Astrocyte of the cerebellum (primary cell): ENCODE data around the gene TBC1D22A.

Source experiments
- DNase-seq: peaks from one replicate; pipeline ENCODE4 v3.0.0-alpha.2; 2011; ENCODE audit warnings: low read depth
- H3K4me3 ChIP-seq: 2 replicates; pipeline ENCODE4 v1.5.1; 2011; ENCODE audit warnings: mild to moderate bottlenecking, low read depth, low read length, moderate library complexity
- in situ Hi-C: cut with HindIII; loops from 2 replicates; pipeline ENCODE4 v1.10.0; 2017; ENCODE audit warnings: low sequenced_read_pairs
- TF ChIP-seq, protein P1 (sequence below): IDR thresholded peaks from 2 replicates; pipeline ENCODE4 v1.5.1; 2012; ENCODE audit warnings: low read length, low read depth, moderate library complexity, mild to moderate bottlenecking; ENCODE audit errors: missing control alignments

Gene TBC1D22A

DNA sequence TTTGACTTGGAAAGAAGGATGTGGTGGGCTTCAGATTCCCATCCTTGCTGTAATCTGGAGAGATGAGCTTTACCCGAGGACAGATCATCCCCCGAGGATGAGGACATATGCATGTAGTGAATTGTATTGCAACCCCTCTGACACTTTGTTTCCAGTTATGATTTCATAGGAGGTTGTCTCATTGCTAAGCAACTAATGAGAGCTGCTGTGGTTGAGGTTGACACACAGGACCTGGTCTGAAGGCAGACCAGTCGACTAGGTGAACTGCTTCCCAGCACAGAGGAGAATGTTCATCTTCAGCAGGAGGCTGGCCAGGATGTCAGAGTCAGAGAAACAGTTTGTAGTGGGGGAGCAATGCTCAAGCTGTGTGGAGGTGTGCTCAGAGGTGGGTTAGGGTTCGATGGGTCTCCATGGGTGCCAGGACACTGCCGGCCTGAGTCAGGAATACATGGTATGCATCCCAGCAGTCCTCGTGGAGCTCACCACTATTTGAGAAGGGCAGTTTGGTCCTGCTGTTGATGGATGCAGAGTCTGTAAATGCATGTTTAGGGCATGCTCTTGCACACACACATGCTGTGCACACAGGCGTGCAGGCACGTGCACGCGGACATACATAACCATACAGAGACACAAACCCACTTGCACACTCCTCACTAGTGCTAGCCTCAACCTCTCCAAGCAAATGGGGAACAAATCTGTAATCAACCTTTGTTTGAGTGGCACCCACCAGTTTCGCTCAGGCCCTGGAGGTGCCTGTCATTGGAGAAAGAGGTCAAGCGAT is 153.7 kb downstream of the TBC1D22A start:
- TF ChIP-seq, protein P1, sequence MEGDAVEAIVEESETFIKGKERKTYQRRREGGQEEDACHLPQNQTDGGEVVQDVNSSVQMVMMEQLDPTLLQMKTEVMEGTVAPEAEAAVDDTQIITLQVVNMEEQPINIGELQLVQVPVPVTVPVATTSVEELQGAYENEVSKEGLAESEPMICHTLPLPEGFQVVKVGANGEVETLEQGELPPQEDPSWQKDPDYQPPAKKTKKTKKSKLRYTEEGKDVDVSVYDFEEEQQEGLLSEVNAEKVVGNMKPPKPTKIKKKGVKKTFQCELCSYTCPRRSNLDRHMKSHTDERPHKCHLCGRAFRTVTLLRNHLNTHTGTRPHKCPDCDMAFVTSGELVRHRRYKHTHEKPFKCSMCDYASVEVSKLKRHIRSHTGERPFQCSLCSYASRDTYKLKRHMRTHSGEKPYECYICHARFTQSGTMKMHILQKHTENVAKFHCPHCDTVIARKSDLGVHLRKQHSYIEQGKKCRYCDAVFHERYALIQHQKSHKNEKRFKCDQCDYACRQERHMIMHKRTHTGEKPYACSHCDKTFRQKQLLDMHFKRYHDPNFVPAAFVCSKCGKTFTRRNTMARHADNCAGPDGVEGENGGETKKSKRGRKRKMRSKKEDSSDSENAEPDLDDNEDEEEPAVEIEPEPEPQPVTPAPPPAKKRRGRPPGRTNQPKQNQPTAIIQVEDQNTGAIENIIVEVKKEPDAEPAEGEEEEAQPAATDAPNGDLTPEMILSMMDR, result no peak
- DNase-seq, result no peak
- in situ Hi-C loops, result no loop called here
- H3K4me3 ChIP-seq, result no peak overlapping the region

DNA sequence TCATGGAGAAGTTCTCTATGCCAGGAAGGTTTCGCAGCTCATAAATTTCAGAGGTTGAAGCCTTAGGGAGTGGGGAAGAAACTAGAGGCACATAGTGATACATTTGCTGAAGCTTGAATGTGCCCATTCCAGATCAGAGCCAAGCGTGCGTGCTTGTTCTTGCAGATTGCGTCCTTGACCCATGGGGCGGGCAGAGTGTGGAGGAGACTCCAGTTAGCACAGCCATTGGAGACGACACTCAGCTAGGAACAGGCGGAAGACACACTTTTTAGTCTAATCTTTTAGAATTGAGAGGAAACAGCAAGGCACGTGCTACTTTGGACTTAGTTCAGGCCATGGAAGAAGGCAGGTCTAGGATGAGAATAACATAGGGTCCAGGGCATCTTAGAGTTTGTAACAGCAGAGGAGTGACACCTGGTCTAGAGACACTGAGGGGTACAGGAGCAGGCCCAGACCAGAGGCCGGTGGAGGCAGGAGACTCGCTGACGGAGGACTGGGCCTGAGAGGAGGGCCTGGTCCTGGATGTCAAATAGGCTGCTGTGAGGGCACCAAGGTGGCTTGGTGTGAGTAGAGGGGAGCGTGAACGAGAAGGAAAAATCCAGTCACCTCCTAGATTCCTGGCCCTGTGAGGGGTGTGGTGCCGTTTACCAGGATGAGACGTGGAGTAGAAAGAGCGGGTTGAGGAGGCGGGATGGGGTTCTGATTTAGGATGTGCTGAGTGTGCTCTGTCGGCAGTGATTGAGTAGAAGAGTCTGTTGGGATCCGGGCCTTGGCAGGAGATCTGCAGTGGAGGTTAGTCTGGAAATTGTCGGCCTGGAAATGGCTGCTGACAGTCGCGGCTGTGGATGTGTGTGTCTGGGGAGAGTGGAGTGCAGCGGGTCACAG is 154.7 kb downstream of the TBC1D22A start:
- no peak overlapping the region for H3K4me3 ChIP-seq
- in situ Hi-C loops, result no loop called here
- no peak for DNase-seq
- TF ChIP-seq, protein P1, result no peak

DNA sequence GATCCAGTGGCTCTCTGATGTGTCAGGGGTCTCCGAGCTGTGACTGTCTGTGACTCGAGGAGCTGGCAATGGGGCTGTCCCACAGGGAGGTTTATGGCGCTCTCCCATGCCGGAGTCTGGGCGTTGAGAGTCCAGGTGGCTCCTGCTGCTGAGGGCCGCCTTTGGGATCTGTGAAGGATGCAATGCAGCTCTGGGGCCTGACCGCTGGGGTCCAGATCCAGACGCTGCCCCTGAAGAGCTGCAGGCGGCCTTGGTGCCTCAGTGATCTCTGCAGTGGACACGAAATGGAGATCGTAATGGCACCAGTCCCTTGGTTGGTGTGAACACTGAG is 155.3 kb downstream of the TBC1D22A start:
- in situ Hi-C loops, result no loop called here
- TF ChIP-seq, protein P1, result no peak
- no peak for DNase-seq
- no peak overlapping the region for H3K4me3 ChIP-seq

DNA sequence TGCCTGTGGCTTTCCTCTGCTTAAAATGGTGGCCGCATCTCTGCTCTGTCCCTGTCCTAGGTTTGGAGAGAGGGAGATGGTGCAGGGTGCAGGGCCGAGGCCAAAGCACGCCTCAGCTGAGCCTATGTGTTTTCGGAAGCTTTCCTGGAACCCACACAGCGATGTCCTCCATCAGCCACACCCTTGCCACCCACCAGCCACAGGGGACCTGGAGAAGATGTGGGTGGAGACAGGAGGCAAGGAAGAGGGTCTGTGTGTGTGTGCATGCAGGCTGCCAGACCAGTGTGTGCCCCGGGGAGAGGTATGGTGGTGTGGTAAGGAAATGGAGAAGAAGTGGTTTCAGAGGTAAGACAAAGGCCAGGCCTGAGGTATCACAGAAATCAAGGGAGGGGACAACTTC is 155.7 kb downstream of the TBC1D22A start:
- no peak overlapping the region for H3K4me3 ChIP-seq
- in situ Hi-C loops, result no loop called here
- TF ChIP-seq, protein P1, result no peak
- no peak for DNase-seq

DNA sequence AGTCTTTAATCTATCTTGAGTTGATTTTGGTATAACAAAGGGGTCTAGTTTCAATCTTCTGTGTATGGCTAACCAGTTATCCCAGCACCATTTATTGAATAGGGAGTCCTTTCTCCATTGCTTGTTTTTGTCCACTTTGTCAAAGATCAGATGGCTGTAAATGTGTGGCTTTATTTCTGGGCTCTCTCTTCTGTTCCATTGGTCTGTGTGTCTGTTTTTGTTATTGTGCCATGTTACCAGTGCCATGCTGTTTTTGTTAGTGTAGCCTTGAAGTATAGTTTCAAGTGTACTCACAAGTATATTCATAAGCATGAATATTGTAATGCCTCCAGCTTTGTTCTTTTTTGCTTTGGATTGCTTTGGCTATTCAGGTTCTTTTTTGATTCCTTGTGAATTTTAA is 159.6 kb downstream of the TBC1D22A start:
- TF ChIP-seq, protein P1, result no peak
- H3K4me3 ChIP-seq, result no peak overlapping the region
- in situ Hi-C loops, result no loop called here
- no peak for DNase-seq

DNA sequence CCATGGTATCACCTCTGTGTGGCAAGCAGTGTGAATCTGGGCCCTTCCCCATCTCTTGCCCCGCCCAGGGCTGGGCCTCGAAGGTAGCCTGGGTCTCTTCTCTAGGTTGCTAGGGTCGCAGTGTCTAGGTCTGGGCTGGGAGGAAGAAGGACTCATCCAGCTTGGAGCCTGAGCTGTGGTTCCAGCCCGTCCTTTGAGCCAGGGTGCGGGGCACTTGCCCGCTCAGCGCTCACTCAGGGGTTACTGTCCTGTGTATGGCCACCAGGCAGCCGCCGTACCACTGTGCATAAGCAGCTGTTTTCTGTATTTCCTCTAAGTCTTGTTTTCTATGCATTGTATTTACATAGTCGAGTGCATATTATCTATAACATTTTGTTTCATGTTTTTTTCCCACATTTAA is 160.9 kb downstream of the TBC1D22A start:
- no peak for DNase-seq
- in situ Hi-C loops, result no loop called here
- H3K4me3 ChIP-seq, result no peak overlapping the region
- TF ChIP-seq, protein P1, result no peak
